ENCODE results near the gene CLN6.
"Not testable (repeated sequence)": the region's sequence is repeated elsewhere in the genome, so short reads cannot be mapped to it uniquely, and the experiment has no call there.

The CLN6 gene

DNA sequence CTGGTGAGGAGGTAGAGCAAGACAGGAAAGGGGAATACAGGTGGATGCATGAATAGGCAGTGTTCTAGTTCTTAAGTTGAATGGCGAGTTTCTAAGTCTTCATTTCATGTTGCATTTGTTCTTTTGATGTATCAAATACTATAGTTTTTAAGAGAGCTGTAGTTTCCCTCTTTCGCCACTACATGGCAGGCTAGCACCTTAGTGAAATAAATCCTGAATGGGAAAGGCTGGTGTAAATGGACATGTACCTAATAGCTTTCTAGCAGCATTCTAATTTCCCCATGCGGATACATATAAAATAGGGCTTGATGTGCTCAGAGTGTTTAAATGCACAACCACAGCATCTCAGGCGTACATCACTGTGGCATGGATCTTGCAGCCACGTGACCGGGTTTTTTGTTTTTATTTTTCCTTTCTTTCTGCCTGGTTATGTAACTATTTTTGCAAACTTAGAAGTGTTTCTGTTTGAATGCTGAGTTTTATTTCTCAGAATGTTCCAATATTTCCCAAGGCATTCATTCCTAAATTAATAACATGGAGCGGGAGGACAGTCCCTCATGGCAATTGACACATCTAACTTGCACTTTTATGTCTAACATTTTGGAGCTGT, 23.5 kb upstream of the CLN6 start:
- no peak for DNase-seq

DNA sequence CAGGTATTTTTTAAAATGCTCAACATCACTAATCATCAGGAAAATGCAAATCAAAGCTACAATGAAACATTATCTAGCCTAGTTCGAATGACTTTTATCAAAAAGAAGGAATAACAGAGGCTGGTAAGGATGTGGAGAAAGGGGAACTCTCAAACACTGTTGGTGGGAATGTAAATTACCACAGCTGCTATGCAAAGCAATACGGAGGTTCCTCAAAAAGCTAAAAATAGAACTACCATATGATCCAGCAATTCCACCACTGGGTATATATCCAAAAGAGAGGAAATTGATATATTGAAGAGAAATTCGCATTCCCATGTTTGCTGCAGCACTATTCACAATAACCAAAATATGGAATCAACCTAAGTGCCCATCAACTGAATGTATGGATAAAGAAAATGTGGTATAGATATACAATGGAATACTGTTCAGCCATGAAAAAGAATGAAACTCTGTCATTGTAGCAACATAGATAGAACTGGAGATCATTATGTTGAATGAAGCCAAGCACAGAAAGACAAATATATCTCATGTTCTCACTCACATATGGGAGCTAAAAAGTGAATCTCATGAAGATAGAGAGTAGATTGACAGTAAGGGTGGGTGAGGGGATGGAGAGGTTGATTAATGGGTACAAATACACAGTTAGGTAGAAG, 19.7 kb upstream of the CLN6 start:
- DNase-seq, result no peak

DNA sequence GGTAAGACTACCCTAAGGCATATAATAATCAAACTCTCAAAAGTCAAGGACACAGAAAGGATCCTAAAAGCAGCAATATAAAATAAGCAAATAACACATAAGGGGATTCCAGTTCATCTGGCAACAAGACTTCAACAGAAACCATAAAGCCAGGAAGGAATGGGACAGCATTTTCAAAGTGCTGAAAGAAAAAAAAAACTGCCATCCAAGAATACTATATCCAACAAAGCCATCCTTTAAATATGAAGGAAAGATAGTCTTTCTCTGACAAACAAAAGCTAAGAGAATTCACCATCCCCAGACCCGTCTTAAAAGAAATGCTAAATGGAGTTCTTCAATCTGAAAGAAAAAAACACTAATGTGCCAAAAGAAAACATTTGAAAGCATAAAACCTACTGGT, 14.7 kb upstream of the CLN6 start:
- DNase-seq, result no peak

DNA sequence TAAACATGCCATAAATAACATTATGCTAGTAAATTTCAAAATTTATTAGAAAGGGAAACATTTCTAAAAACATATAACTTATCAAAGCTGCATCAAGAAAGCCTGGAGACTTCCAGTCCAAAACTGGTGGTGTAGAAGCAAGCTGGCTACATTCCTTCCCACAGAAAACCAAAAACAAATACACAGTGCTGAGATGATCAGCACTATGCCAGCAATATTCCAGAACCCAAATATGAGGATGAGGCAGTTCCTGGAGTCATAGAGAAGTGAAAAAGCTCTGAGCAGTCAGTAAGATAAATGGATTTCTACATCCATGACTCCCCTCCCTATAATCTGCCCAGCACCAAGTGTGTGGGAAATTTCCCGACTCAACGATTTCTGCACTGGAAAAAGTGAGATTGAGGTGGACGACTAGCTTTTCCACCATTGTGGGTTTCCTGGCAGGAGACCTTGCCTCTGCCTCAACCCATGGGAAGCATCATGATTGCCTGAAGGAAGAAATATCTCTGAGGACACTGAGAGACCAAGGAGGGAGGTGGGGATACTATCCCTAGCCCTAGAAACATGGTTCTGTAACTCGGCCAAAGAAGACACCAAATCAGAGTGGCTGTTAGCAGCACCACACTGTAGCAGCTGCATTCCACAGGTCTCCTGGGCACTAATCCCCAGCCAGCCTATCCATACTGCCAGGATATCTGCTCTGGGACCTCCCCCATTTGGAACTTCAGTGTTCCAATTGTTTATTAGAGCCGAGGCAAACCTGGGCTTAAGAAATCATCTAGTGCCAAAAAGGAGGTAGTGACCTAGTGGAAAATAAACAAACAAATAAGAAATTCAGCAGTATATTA, 11.8 kb upstream of the CLN6 start:
- no peak for DNase-seq

DNA sequence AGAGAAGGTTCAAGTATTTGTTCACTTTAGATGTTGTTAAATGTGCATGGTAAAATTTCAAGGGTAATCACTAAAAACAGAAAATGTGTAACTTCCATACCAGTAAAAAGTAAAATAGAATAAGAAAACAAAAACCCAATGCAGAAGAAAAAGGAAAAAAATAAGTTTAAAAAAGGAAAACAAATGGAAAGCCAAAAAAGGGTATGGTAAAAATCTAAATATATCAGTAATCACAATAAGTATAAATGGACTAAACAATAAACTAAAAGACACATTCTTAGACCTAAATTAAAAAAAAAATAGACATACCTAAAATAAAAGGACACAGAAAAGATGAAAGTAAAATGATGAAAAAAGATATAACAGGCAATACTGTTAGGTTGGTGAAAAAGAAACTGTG, 9.5 kb upstream of the CLN6 start:
- DNase-seq, result no peak

DNA sequence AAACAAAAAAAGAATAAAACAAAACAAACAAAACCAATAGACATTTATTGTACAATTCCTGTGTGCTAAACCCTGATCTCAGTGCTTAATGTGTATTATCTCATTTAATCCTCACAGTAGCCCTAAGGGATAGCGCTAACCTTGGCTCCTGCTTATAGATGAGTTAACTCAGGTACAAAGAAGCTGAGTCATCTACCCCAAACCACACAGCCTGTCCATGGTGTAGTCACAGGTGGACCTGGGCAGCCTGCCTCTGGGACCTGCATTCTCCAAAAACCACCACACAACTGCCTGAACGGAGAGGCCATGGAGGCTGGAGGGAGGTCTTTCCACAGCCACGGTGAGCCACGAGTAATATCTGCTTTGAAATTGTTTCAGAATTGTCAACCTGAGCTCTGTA, 5.5 kb upstream of the CLN6 start:
- no peak for DNase-seq

DNA sequence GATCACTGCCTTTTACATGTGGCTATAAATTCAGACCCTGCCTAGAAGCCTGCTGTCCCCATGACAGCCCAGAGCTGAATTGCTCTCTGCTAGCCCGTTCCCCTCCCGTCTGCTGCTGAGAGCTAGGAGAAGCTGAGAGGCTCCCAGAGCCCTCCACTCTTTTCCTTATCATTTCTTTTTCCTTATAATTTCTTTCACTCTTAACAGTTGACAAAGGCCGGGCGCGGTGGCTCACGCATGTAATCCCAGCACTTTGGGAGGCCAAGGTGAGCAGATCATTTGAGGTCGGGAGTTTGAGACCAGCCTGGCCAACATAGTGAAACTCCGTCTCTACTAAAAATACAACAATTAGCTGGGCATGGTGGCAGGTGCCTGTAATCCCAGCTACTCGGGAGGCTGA, 5.0 kb upstream of the CLN6 start:
- DNase-seq, result not testable (repeated sequence)

DNA sequence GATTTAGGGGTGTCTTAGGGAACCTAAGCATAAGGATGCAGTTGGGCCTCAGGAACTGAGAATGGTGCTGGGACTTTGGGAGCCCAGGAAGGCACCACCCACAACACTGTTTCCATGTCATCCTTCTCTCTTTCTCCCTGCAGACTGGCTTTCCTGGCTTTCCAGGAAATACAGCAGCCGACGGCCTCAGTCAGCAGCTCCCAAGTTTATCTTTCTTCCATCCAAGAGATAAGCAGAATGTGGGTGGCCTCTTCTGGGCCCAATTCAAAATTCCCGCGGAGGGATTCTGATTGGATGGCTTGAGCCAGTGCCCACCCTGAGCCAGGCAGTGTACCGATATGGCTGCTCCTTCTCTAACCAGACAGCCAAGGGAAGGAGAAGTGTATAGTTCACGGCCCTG, 4.5 kb upstream of the CLN6 start:
- DNase-seq, result no peak

DNA sequence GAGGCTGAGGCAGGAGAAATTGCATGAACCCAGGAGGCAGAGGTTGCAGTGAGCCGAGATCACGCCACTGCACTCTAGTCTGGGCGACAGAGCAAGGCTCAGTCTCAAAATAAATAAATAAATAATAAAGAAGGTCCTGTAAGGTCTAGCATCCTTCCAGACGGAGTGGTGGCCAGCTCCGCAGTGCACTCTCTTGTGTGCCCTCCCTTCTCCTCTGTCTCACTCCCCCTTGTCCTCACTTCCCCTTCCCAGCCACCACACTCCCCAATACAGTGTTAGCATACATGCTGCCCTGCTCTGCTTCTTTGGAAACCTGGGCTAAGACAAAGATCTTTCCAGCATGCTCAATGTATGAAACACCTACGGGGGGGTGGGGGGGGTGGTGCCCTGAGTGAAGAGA, 3.4 kb upstream of the CLN6 start:
- DNase-seq, result no peak

DNA sequence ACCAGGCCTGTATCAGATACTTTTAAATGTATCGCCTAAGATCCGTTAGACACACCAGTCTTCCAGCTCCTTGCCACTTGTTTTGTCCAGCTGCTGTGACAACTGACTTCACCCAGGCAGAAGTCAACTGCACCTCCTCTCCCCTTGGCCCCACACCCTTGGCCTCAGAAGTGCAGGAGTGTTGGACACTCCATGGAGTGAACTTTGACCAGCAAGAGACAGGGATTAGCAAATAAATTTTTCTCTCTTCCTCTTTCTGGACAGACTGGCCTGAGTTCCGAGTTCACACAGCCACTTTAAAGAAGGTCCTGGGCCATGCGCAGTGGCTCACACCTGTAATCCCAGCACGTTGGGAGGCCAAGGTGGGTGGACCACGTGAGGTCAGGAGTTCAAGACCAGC, 2.9 kb upstream of the CLN6 start:
- no peak for DNase-seq

DNA sequence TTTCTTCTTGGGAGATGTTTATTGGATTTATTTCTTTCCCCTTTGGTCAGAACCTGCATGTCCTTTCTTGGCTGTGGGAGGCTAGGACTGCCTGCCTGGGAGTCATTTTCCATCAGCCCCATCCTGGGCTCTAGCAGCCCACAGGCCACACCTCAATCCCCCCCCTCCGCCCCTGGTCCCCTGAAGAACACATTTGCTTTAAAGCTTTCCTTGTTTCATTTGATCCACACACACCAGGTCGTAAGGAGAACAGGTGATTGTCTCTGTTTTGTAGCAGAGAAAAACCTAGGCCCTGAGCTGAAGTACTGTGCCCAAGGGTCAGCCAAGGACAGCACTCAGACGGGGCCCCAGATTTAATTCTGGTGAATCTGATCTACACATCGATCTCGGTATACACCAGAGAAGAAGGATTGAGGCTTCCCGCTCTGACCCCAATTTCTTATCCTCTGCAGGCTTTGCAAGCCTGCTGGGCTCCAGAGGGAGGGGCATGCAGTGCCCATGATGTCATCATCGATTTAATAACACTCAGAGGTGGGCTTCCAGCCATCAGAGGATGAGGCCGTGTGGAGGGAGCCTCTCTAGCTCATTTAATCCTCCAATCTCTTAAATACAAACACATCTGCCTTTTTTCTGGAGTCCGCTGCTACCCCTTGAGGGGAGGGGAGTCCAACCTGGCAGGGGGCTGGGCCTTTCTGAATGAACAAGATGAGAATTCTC, 1.7 kb upstream of the CLN6 start:
- no peak for DNase-seq

DNA sequence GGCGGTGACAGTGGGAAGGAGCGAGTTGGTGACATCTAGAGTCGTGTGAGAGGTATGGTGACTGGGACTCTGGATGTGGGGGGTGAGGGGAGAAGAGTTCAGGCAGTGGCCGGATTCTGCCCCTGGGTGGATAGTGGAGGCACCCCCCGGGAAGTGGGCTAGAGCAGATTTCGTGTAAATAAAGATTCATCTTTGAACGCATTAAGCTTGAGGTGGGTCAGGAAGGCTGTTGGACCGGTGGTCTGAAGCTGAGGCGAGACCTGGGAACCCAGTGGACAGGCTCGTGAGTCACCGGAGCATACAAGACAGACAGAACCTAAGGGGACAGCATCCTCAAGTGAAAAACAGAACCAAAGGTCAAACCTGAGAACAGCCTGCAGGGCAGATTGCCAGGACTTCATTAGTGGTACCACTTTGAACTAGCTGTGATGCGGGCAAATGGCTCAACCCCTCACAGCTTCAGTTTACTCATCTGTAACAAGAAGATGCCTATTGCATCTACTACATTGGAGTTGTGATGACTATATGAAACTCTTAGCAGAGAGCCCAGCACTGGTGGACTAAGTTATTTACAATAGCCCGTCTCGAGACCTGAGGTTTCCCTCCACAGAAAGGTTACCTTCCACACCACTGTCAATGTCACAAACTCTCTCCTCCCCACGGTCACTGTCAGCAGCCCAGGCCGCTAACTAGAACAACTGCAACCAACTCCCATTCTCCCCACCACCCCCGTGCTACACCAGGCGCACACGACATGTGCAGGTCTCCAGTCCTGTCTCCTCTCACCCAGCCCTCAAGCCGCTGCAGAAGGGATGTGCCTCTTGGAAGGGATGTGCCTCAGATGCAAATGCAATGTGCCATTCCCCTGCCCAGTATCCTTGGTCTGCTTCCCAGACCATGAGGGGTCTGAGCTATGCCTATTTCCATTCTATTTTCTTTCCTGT, 901 bp upstream of the CLN6 start:
- no peak for DNase-seq

DNA sequence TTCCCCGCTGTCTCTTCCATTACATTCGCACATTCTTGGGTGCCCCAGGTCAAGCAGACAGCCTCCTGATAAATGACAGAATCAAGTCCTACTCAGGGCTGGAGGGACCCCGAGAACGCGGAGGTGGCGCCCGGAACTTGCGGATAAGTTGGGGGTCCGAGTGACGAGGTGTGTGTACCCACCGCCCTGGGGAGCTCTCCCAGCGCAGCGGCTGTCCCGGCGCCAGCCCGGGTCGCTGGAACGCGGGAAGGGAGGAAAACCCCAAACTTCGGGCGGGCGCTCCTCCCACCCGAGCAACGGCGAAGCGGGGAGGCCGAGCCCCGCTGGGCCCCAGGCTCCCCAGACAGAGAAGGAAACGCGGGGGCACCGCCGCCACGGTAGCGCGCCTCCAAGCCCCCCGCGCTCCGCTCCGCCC, 550 bp downstream of the CLN6 start:
- DNase-seq, result no peak

DNA sequence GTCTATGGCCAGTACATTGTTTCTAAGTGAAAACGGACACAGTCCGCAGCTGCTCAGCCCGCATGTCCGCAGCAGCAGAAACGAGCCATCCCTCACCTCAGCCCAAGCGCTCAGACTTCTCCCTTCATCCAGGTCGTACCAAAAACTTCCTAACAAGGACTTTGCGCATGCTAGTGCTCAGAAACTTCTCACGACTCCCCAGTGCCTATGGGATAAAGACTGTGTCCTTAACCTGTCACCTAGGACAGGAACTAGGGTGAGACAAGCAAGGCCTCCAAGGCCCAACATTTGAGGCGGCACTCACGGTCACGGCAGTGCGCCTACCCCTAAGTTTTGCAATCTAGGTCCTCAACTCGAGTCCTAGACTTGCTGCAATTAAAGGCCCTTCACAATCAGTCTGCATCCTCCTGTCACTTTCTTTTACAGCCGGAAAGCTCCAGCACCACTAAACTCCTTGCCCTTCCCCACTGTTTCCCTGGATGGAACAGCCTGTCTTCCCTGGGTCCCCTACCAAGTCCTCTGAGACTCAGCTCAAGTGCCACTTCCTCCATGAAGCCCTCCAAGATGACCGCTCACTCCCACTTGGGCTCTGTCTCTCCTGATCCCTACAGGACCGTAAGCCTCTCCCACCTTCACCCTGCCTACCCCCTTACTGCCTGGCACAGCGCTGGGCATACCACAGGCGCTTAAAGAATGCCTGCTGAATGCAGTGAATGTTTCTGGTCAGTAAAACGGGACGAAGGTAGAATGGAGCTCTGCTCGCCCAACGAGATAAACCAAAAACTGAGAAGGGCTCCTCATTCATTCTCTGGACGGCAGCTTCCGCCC, 1.2 kb downstream of the CLN6 start:
- no peak for DNase-seq

DNA sequence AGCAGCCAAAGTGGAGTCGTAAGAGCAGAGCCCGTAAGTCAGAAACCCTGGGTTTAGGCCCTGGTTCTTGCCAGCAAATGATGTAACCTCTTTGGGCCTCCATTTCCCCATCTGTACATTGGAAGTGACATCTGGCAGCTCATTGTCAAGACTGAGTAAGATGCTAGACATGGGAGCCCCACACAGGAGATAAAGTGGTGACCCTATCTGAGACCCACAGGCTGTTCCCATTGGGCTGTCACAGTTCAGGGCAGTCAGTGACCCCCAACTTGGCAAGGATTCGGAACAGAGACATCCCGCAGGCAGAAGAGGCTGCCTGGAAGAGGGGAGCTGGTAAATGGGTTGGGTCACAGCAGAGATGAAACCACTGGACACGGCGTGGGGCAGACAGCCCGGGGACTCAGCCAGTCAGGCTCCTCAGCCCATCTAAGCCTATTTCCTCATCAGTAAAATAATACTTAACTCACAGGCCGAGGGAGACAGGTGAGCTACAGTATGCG, 1.8 kb downstream of the CLN6 start:
- DNase-seq, result no peak

DNA sequence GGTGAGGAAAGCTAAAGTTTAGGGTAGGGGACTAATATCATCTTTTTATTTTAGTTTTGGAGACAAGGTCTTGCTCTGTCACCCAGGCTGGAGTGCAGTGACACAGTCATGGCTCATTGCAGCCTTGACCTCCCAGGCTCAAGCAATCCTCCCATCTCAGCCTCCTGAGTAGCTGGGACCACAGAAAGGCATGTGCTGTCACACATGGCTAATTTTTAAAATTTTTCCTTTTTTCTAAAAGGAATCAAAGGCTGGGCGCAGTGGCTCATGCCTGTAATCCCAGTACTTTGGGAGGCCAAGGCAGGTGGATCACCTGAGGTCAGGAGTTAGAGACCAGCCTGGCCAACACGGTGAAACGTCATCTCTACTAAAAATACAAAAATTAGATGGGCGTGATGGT, 4.1 kb downstream of the CLN6 start:
- DNase-seq, result not testable (repeated sequence)

DNA sequence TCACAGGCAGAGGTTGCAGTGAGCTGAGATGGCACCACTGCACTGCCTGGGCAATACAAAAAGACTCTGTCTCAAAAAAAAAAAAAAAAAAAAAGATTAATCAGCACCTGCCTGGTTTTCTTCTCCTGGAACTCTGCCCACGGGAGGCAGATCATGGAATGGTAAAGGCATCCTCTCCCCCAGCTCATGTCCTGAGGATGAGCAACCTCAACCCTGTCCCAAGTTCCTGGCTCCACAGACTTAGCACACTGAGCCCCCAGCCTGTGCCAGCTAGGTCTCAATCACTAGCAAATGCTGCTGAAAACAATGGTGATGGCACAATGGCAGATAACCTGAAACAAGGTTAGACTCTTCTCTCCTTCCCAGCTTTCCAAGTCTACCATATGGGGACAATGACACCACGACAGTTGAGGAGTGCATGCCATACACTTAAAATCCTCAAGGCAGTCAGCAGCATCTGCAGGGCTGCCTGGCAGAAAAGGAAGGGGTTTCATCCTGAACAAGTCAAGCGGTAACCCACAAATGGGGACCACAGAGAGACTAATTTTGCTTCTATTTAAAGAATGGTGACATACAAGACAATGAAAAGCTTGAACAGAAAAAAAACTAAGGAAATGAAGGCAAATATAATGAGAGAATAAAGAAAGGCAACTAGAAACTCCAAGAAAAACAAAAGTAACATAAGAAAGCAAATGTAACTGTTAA, 4.8 kb downstream of the CLN6 start:
- DNase-seq, result no peak

DNA sequence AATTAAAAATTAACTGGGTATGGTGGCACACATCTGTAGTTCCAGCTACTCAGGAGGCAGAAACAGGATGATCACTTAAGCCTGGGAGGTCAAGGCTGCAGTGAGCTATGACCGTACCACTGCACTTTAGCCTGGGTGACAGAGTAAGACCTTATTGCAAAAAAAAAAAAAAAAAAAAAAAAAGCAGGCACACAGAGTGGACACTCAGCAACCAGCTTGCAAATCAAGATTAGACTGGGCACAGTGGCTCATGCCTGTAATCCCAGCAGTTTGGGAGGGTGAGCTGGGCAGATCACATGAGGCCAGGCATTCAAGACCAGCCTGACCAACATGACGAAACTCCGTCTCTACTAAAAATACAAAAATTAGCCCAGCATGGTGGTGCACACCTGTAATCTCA, 5.4 kb downstream of the CLN6 start:
- no peak for DNase-seq

DNA sequence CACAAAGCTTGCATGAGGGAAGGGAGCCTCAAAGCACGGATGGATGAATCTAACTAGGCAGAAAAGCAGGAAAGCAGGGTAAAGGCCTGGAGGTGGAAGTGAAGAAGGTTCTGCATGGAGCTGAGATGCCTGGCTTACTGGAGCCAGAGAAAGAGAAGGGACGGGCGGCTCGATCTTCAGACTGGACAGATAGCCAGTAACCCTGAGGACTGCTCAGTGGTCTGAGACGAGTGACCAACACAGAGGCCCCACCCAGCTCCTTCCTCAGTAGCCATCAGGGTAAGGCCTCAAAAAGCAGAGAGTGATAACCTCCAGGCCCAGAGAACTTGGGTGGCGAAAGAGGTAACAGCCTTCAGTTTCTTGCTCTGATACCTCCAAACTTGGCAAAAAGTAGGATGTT, 6.4 kb downstream of the CLN6 start:
- no peak for DNase-seq

DNA sequence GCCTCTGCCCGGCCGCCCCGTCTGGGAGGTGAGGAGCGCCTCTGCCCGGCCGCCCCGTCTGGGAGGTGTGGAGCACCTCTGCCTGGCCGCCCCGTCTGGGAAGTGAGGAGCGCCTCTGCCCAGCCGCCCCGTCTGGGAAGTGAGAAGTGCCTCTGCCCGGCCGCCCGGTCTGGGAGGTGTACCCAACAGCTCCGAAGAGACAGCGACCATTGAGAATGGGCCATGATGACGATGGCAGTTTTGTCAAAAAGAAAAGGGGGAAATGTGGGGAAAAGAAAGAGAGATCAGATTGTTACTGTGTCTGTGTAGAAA, 7.1 kb downstream of the CLN6 start:
- not testable (repeated sequence) for DNase-seq
